Activated CD8-positive, alpha-beta T cell treated with anti-CD3 and anti-CD28 coated beads for 36 hours (primary cell): ENCODE measurements around the gene ZNF438. TPM values are rescaled to one million over a fixed set of nuclear protein-coding genes. Genes with fewer than 3 reads are reported as not detected.

ENCODE experiments used
- ATAC-seq: fragments of 200-7000 bp; cut with Tn5 transposase; one replicate; pipeline ENCODE4 v1.10.0; 2021; ENCODE audit warnings: mild to moderate bottlenecking, moderate library complexity
- CTCF ChIA-PET: fragments of 350-600 bp; sonication (Branson Sonifier 250); formaldehyde crosslinking; loops from one replicate; lab custom pipeline; 2021; ENCODE audit warnings: antibody characterized with exemption; lab: Charles Lee
- POLR2A ChIA-PET: fragments of 350-600 bp; sonication (Branson Sonifier 250); formaldehyde crosslinking; loops from one replicate; lab custom pipeline; 2021; ENCODE audit warnings: antibody characterized with exemption; lab: Charles Lee
- DNase-seq: peaks from one replicate; pipeline ENCODE4 v3.0.0-alpha.2; 2020
- H3K27ac Mint-ChIP-seq: one replicate; pipeline ENCODE4 v1.8.0; 2021; ENCODE audit warnings: mild to moderate bottlenecking, mixed read lengths
- H3K27me3 Mint-ChIP-seq: one replicate; pipeline ENCODE4 v1.8.0; 2021; ENCODE audit warnings: mixed read lengths
- H3K36me3 Mint-ChIP-seq: one replicate; pipeline ENCODE4 v1.8.0; 2021; ENCODE audit warnings: low read depth, mixed read lengths
- H3K4me1 Mint-ChIP-seq: one replicate; pipeline ENCODE4 v1.8.0; 2021; ENCODE audit warnings: low read depth, mixed read lengths
- H3K4me3 Mint-ChIP-seq: one replicate; pipeline ENCODE4 v1.8.0; 2021; ENCODE audit warnings: mild to moderate bottlenecking, moderate library complexity, mixed read lengths
- H3K9me3 Mint-ChIP-seq: one replicate; pipeline ENCODE4 v1.8.0; 2021; ENCODE audit warnings: mixed read lengths
- intact Hi-C: fragments of 100-400 bp; cut with micrococcal nuclease; formaldehyde crosslinking; loops from one replicate; pipeline ENCODE4 v1.10.0; 2022
- total RNA-seq, 2 experiments: library from RNA; stranded (reverse); gene quantifications; one replicate each; pipeline ENCODE4 v1.2.3, GENCODE V29; 2021
- TF ChIP-seq, protein P1 (sequence below): fragments of 200-600 bp; IDR thresholded peaks from one replicate; pipeline ENCODE4 v1.8.0; 2022; ENCODE audit warnings: antibody characterized with exemption, mild to moderate bottlenecking

ZNF438 gene
- total RNA-seq, 2 experiments from 2014 or later: 3.0 to 3.9 TPM

DNA sequence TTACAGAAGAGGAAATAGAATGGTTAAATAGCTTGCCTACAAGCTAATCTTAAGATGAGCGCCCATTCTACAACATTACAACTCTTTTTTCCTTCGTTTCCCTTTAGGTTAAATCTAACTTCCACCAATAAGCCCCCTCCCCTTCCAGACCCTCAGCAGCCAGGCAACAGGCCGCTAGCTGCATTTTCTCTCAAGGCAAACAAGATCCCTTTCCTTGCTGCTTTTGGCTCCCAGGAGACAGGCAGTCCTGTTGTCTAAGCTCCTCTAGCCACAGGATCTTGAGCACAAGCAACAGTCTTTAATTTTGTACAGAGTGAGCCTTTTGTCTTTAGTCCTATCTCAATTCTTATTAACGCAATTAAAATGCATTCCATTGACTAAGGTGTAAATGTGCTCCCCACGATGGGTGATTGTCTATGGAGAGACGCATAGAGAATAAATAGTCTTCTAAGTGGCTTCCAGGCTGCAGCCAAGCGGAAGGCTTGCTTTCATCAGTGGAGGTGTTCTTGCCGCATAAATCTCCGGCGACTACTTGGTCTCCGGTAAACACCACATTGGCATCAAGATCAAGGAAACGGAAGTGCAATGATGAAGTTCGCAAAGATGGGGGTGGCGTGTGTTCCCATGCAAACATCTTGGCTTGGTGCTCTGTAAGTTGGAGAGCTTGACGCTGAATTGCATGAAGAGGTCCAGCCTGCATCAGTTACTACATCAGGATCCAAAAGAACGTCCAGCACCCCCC lies 220.2 kb downstream of the ZNF438 start:
- intact Hi-C loops: no loop called here
- Mint-ChIP-seq H3K4me3 (no peak overlapping the region), H3K9me3 (no peaks in the 10 kb centered on the region), H3K27me3 (no peaks in the 10 kb centered on the region), H3K27ac (no peak overlapping the region), H3K36me3 (no peaks in the 10 kb centered on the region), H3K4me1 (peaks cover 26% of the 10 kb centered on the region)
- DNase-seq: no peak
- ATAC-seq: peak; percentile 37
- ChIA-PET CTCF (interaction anchor here (1.1 to 1.9 kb wide), 5 partner anchors 23 to 172 kb away, joined by 3 to 5 read pairs (median 5); no protein-coding TSS in a partner anchor), POLR2A (interaction anchor here (0.8 kb wide), 1 partner anchor 12 kb away, joined by 3 read pairs; no protein-coding TSS in a partner anchor)
- TF ChIP-seq, protein P1, sequence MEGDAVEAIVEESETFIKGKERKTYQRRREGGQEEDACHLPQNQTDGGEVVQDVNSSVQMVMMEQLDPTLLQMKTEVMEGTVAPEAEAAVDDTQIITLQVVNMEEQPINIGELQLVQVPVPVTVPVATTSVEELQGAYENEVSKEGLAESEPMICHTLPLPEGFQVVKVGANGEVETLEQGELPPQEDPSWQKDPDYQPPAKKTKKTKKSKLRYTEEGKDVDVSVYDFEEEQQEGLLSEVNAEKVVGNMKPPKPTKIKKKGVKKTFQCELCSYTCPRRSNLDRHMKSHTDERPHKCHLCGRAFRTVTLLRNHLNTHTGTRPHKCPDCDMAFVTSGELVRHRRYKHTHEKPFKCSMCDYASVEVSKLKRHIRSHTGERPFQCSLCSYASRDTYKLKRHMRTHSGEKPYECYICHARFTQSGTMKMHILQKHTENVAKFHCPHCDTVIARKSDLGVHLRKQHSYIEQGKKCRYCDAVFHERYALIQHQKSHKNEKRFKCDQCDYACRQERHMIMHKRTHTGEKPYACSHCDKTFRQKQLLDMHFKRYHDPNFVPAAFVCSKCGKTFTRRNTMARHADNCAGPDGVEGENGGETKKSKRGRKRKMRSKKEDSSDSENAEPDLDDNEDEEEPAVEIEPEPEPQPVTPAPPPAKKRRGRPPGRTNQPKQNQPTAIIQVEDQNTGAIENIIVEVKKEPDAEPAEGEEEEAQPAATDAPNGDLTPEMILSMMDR: no peak

DNA sequence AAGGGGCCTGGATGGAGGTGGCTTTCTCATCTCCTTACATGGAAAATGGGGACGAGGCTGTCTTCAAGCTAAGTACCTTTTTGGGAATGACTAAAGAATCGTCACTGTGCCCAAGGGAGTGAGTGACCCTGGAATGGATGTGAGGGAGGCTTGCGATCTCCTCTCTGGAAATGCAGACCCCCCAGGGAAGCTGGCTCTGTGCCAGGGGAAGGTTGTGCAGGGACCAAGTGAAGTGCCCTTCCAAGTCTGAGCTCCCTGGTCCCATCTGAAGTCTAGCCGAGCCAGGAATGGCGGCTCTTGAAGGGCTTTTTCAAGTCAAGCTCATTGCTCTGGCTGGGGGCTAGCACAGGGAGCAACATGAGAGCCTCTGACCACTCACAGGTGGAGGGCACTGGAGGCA lies 221.2 kb downstream of the ZNF438 start:
- Mint-ChIP-seq H3K4me3 (no peak overlapping the region), H3K36me3 (no peaks in the 10 kb centered on the region)
- intact Hi-C loops: no loop called here

DNA sequence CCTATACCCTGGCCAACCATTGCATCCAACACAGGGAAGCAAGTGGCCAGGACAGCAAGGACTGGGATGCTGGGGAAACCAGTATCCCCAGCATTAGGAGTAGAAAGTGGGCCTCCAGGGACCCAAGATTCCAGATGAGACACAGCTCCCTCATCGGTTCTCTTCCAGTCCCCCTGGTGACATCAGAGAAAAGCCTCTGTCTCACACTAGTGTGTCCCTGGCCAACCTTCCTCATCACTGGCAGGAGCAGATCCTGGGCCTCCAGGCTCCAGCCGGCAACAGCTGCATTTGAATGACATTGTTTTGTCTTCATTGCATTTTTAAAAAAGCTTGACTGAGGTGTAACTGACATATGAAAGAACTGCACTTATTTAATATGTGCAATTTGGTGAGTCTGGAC lies 224.8 kb downstream of the ZNF438 start:
- ATAC-seq (no peak), DNase-seq (no peak)
- H3K36me3 Mint-ChIP-seq: no peaks in the 10 kb centered on the region
- no peak overlapping the region for H3K27ac Mint-ChIP-seq
- ChIA-PET POLR2A (no interaction called here), CTCF (interaction anchor here (1.5 kb wide), 1 partner anchor 23 kb away, joined by 4 read pairs; no protein-coding TSS in a partner anchor)
- no peaks in the 10 kb centered on the region for H3K9me3 Mint-ChIP-seq
- no peak overlapping the region for H3K4me3 Mint-ChIP-seq
- H3K27me3 Mint-ChIP-seq: no peaks in the 10 kb centered on the region
- TF ChIP-seq, protein P1: no peak
- peaks cover 13% of the 10 kb centered on the region for H3K4me1 Mint-ChIP-seq
- intact Hi-C loops: no loop called here

More for the DNA sequence above, 221.2 kb downstream of the ZNF438 start:
- Mint-ChIP-seq H3K27me3 (no peaks in the 10 kb centered on the region), H3K27ac (no peak overlapping the region), H3K9me3 (no peaks in the 10 kb centered on the region), H3K4me1 (peaks cover 26% of the 10 kb centered on the region)
- ChIA-PET POLR2A (interaction anchor here (0.8 kb wide), 1 partner anchor 13 kb away, joined by 3 read pairs; no protein-coding TSS in a partner anchor), CTCF (interaction anchor here (1.1 to 1.9 kb wide), 3 partner anchors 24 to 171 kb away, joined by 3 to 5 read pairs (median 5); no protein-coding TSS in a partner anchor)
- DNase-seq: no peak
- TF ChIP-seq, protein P1: no peak
- ATAC-seq: no peak

DNA sequence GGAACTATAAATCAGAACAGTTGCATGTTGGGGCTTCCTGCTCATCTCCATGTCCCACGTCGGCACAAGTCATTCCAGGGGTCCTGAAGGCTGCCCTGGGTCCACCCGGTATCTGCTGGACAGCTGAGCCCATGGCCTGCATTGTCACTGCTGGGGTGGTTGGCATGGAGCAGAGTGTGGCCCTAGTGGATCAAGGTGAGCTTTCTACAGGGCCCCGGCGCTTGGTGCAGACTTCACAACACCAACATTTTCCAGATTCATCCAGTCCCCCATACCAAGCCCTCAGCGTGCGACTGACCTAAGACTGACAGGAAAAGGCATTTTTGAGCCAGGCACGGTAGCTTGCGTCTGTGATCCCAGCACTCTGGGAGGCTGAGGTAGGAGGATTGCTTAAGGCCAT lies 226.6 kb downstream of the ZNF438 start:
- H3K4me3 Mint-ChIP-seq: no peak overlapping the region
- POLR2A ChIA-PET: interaction anchor here (1.2 kb wide), 1 partner anchor 21 kb away, joined by 3 read pairs; no protein-coding TSS in a partner anchor

More for the DNA sequence above, 226.6 kb downstream of the ZNF438 start:
- Mint-ChIP-seq H3K9me3 (no peaks in the 10 kb centered on the region), H3K27ac (no peak overlapping the region), H3K4me1 (peaks cover 11% of the 10 kb centered on the region), H3K36me3 (no peaks in the 10 kb centered on the region), H3K27me3 (no peaks in the 10 kb centered on the region)
- intact Hi-C loops: no loop called here
- DNase-seq: no peak
- TF ChIP-seq, protein P1: no peak
- ATAC-seq: no peak
- CTCF ChIA-PET: interaction anchor here (1.2 kb wide), 1 partner anchor 688 kb away, joined by 3 read pairs; no protein-coding TSS in a partner anchor
